GM20000 (cell line): ENCODE measurements around the gene MAD1L1.

ENCODE experiments used
- DNase-seq: peaks from one replicate; pipeline ENCODE4 v3.0.0; 2012; ENCODE audit warnings: low spot score
- TF ChIP-seq, protein P1 (sequence below): IDR thresholded peaks from 2 replicates; pipeline ENCODE4 v1.5.1; 2012; ENCODE audit warnings: mild to moderate bottlenecking, control low read depth; ENCODE audit errors: extremely low read depth, missing control alignments

The MAD1L1 gene

DNA sequence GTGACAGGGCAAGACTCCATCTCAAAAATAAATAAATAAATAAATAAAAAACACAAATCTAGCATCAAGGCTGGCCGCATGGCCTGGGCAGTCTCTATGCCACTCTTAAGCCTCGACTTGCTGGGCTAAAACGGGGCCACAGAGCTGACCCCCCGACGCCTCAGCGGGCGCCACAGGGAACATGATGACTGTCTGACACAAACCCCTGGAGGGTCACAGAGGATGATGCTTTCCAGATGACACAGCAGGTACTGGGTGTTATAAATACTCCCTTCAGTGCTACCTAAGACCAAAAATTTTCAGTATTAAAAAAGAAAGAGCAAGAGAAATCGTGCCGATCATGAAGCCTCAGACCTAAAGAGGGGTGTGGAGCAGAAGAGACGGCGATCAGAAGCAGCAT is 176.8 kb downstream of the MAD1L1 start:
- no peak for DNase-seq
- TF ChIP-seq, protein P1, sequence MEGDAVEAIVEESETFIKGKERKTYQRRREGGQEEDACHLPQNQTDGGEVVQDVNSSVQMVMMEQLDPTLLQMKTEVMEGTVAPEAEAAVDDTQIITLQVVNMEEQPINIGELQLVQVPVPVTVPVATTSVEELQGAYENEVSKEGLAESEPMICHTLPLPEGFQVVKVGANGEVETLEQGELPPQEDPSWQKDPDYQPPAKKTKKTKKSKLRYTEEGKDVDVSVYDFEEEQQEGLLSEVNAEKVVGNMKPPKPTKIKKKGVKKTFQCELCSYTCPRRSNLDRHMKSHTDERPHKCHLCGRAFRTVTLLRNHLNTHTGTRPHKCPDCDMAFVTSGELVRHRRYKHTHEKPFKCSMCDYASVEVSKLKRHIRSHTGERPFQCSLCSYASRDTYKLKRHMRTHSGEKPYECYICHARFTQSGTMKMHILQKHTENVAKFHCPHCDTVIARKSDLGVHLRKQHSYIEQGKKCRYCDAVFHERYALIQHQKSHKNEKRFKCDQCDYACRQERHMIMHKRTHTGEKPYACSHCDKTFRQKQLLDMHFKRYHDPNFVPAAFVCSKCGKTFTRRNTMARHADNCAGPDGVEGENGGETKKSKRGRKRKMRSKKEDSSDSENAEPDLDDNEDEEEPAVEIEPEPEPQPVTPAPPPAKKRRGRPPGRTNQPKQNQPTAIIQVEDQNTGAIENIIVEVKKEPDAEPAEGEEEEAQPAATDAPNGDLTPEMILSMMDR, result no peak

DNA sequence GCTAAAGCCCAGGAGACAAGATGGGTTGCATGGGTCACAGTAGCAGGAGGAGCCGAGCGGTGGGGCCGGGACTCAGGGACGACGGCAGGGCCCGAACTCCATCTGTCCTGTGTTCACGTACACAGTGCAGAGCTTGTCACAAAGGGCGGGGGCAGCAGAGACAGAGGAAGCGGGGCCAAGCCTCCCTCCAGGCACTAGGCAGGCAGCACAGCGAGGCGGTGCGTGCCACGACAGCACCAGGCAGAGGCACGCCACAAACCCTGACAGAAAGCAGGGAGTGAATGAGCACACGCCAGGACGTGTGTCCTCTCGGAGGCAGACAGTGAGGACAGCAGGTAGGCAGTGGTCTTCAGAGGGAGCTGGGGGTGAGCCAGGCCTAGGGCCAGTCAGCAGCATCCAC is 177.8 kb downstream of the MAD1L1 start:
- TF ChIP-seq, protein P1, result no peak
- no peak for DNase-seq

DNA sequence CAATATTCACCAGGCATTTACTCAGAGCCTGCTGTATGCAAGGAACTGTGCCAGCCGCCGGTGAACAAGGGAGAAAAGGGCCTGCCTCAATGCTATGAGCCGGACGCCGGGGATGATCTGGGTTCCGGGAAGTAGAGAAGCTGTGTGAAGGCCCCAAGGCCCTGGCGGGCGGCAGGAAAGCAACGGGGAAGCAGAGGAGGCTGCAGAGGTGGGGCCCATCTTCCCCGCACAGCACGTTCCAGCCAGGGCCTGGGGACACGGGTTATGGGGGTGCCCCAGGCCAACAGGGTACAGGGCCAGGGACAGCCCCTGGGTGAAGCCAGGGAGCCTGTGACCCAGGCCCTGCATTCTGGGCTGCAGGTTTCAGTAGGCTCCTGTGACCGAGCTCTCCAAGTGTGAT is 179.3 kb downstream of the MAD1L1 start:
- TF ChIP-seq, protein P1, result no peak
- no peak for DNase-seq

DNA sequence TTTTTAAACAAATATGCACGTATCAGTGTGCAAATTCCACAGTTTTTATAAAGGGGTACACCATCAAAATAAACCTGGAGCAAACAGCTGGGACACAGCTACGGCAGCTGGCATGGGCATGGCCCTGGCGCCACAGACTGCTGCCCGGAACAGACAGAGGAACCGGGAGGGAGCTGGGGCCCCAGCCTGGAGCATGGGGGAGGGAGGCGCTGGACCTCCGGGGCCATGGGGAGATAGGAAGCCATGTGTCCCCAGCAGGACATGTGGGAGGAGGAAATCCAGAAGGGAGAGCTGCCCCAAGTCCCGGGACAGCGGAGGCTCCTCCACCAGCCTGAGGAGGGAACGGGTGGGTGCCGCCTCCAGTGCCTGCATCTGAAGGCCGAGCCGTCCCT is 180.1 kb downstream of the MAD1L1 start:
- TF ChIP-seq, protein P1, result no peak
- no peak for DNase-seq

DNA sequence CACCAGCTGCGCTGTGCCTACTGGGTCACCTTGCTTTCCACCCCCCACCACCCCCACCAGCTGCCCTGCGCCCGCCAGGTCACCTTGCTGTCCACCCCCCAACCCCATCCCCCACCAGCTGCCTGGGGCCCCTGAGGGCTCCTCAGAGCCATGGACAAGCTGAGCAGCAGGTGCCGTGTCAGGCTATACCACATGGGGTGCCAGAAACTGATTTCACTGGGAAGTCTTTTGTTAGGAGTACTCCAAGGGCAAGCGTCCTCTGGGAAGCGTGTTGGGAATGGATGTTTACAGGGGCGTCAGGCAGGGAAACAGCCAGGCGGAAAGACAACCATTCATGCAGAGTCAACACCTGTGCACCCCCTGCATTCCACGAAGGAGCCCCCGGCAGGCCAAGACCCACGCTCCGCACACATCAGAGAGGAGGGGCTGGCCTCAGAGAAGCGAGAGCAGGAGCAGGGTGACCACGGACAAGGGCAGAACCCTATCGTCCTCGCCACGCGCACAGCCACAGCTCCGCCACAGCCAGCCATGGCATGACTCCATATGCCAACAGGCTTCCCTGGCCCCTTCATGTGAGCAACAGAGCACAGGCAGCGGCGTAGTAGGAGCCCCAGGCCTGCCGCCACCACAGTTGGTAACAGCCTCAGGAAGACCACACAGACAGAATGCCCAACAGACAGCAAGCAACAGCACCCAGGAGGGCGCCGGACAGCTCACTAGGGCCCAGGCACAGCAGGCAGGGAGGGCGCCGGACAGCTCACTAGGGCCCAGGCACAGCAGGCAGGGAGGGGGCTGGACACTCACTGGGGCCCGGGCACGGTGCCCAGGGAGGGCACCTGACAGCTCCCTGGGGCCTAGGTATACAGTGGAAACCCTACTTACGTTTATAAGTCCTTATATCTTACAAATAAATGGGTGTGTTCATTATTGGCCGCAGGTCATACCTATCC is 180.8 kb downstream of the MAD1L1 start:
- TF ChIP-seq, protein P1, result no peak
- DNase-seq, result no peak

DNA sequence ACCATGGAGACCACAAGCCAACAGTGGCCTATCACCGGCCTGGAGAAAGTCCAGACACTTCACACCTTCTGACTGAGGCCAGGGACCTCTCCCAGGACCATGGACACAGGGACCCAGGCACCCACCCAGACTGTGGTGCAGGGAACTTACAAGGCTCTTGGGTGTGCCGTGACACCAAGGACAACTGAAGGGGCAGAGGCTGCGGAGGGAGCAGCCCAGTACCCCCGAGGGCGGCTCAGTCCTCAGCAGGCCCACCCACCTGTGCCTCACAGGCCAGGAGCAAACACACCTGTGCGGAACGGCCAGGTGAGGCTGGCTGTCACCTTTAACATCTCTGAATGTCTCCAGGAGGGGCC is 182.3 kb downstream of the MAD1L1 start:
- no peak for DNase-seq
- TF ChIP-seq, protein P1, result no peak

DNA sequence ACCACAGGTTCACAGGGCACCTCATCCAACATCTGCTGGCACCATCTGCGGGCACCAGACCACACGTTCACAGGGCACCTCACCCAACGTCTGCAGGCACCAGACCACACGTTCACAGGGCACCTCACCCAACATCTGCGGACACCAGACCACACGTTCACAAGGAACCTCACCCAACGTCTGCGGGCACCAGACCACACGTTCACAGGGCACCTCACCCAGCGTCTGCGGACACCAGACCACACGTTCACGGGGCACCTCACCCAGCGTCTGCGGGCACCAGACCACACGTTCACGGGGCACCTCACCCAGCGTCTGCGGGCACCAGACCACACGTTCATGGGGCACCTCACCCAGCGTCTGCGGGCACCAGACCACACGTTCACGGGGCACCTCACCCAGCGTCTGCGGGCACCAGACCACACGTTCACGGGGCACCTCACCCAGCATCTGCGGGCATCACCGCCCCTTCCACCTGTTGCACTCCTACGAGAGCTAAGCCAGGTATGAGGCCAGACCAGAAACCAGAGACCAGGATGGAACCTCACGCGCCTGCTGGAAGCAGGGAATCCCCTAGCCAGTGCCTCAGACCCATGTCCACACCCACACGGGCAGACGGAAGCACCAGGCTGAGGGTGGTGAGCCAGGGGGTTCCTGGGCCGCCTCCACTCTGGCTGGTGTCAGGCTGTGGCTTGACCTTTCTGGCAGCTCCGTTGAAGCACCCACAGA is 182.8 kb downstream of the MAD1L1 start:
- DNase-seq, result no peak
- TF ChIP-seq, protein P1, result no peak
